GM19035 (cell line): ENCODE results near the gene FANCC.

Source experiments
- ATAC-seq: cut with Tn5 transposase; IDR thresholded peaks from one replicate; pipeline ENCODE4 v1.9.1; 2021; ENCODE audit not compliant: unreplicated experiment

FANCC gene

GRCh38 chr9:95127249-95128176 lies 190.0 kb downstream of the FANCC start:
- ATAC-seq = peak; percentile 67

GRCh38 chr9:95126739-95127138 lies 190.8 kb downstream of the FANCC start:
- no peak for ATAC-seq

- ATAC-seq = no peak
These were observed 191.9 kb downstream of the FANCC start for GRCh38 chr9:95125652-95126051.

GRCh38 chr9:95124582-95125367 lies 192.7 kb downstream of the FANCC start:
- no peak for ATAC-seq

- no peak for ATAC-seq
These were observed 196.6 kb downstream of the FANCC start for GRCh38 chr9:95120781-95121370.

- no peak for ATAC-seq
These were observed 198.9 kb downstream of the FANCC start for GRCh38 chr9:95118596-95118995.

GRCh38 chr9:95116808-95117204 lies 200.7 kb downstream of the FANCC start:
- no peak for ATAC-seq

GRCh38 chr9:95116002-95116807 lies 201.3 kb downstream of the FANCC start:
- no peak for ATAC-seq

- no peak for ATAC-seq
These were observed 202.4 kb downstream of the FANCC start for GRCh38 chr9:95115104-95115503.

GRCh38 chr9:95112436-95113280 lies 204.9 kb downstream of the FANCC start:
- no peak for ATAC-seq

- ATAC-seq = no peak
These were observed 205.8 kb downstream of the FANCC start for GRCh38 chr9:95111716-95112115.

- ATAC-seq = no peak
These were observed 206.5 kb downstream of the FANCC start for GRCh38 chr9:95110921-95111525.

- ATAC-seq = no peak
These were observed 208.1 kb downstream of the FANCC start for GRCh38 chr9:95109456-95109855.

GRCh38 chr9:95108777-95109176 lies 208.7 kb downstream of the FANCC start:
- ATAC-seq = no peak

GRCh38 chr9:95107976-95108375 lies 209.5 kb downstream of the FANCC start:
- ATAC-seq = no peak

- ATAC-seq = no peak
These were observed 210.3 kb downstream of the FANCC start for GRCh38 chr9:95107001-95107749.

GRCh38 chr9:95105519-95106287 lies 211.8 kb downstream of the FANCC start:
- ATAC-seq = no peak

- no peak for ATAC-seq
These were observed 212.5 kb downstream of the FANCC start for GRCh38 chr9:95104980-95105379.
